DOHH2 (cell line): ENCODE results near the gene COMMD10.
"Not testable (repeated sequence)": the region's sequence is repeated elsewhere in the genome, so short reads cannot be mapped to it uniquely, and the experiment has no call there.

Experiments used
- EZH2phosphoT487 ChIP-seq: fragments of 200-600 bp; sonication (generic); IDR thresholded peaks from 2 replicates; pipeline ENCODE4 v1.6.1; 2017; ENCODE audit warnings: borderline replicate concordance, mild to moderate bottlenecking, antibody characterized with exemption, low read length, moderate library complexity, mixed read lengths
- TF ChIP-seq, protein P1 (sequence below): fragments of 200-600 bp; sonication (generic); IDR thresholded peaks from one replicate; pipeline ENCODE4 v1.5.1; 2014; ENCODE audit warnings: antibody characterized with exemption, mild to moderate bottlenecking, low read depth, low read length; ENCODE audit not compliant: poor library complexity, severe bottlenecking

DNA sequence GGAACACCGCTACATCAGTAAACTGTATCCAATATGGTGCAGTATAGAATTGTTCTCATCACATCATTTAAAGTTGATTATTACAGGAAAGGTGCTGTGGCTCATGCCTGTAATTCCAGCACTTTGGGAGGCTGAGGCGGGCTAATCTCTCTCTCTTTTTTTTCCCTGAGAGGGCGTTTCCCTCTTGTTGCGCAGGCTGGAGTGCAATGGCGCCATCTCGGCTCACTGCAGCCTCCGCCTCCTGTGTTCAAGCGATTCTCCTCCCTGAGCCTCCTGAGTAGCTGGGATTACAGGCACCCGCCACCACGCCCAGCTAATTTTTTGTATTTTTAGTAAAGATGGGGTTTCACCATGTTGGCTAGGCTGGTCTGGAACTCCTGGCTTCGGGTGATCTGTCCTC, 1.5 kb downstream of the COMMD10 start:
- TF ChIP-seq EZH2phosphoT487 = not testable (repeated sequence)
- TF ChIP-seq, protein P1, sequence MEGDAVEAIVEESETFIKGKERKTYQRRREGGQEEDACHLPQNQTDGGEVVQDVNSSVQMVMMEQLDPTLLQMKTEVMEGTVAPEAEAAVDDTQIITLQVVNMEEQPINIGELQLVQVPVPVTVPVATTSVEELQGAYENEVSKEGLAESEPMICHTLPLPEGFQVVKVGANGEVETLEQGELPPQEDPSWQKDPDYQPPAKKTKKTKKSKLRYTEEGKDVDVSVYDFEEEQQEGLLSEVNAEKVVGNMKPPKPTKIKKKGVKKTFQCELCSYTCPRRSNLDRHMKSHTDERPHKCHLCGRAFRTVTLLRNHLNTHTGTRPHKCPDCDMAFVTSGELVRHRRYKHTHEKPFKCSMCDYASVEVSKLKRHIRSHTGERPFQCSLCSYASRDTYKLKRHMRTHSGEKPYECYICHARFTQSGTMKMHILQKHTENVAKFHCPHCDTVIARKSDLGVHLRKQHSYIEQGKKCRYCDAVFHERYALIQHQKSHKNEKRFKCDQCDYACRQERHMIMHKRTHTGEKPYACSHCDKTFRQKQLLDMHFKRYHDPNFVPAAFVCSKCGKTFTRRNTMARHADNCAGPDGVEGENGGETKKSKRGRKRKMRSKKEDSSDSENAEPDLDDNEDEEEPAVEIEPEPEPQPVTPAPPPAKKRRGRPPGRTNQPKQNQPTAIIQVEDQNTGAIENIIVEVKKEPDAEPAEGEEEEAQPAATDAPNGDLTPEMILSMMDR = not testable (repeated sequence)
